Left ventricle myocardium superior (tissue), 1 donor: ENCODE results near the gene PSMB2. TPM values are rescaled to one million over a fixed set of nuclear protein-coding genes. Genes with fewer than 3 reads are reported as not detected.
"Not testable (repeated sequence)": the region's sequence is repeated elsewhere in the genome, so short reads cannot be mapped to it uniquely, and the experiment has no call there.

Experiments used
- ATAC-seq: fragments of 200-7000 bp; cut with Tn5 transposase; one replicate; pipeline ENCODE4 v1.9.1; 2020; ENCODE audit warnings: mild to moderate bottlenecking, moderate library complexity
- DNase-seq: peaks from one replicate; pipeline ENCODE4 v3.0.0-alpha.2; 2020
- intact Hi-C: fragments of 100-400 bp; cut with micrococcal nuclease; formaldehyde crosslinking; loops from one replicate; pipeline ENCODE4 v1.11.0; 2022
- total RNA-seq: library from RNA; stranded (reverse); fragmentation: NEBNext Ultra II Directional; extraction: Animal tissue kit (Norgen Biotek cat#: 25700); gene quantifications from one replicate; pipeline ENCODE4 v1.2.1, GENCODE V29; 2021
- donor health status: DM: no; HTN: yes; CAD: no; lungs with severe emphysema.

The PSMB2 gene
- total RNA-seq, 1 donor from 2014 or later, result 37.7 TPM

GRCh38 chr1:35599411-35599810 is 41.9 kb downstream of the PSMB2 start:
- intact Hi-C loops, result no loop called here
- ATAC-seq, result no peak
- no peak for DNase-seq

GRCh38 chr1:35598895-35599294 is 42.4 kb downstream of the PSMB2 start:
- no peak for ATAC-seq
- intact Hi-C loops, result no loop called here
- no peak for DNase-seq

- intact Hi-C loops, result no loop called here
- DNase-seq (no peak), ATAC-seq (no peak)
Observed at GRCh38 chr1:35597870-35598269, 43.5 kb downstream of the PSMB2 start.

- DNase-seq (no peak), ATAC-seq (no peak)
- intact Hi-C loops, result no loop called here
Observed at GRCh38 chr1:35595684-35596083, 45.6 kb downstream of the PSMB2 start.

GRCh38 chr1:35594005-35594760 is 47.1 kb downstream of the PSMB2 start:
- ATAC-seq, result no peak
- DNase-seq, result no peak
- intact Hi-C loops, result no loop called here

GRCh38 chr1:35592991-35593769 is 48.1 kb downstream of the PSMB2 start:
- intact Hi-C loops, result no loop called here
- ATAC-seq (no peak), DNase-seq (no peak)

GRCh38 chr1:35591211-35591610 is 50.1 kb downstream of the PSMB2 start:
- intact Hi-C loops, result no loop called here
- DNase-seq, result no peak
- ATAC-seq, result no peak

GRCh38 chr1:35590476-35591040 is 50.8 kb downstream of the PSMB2 start:
- DNase-seq (no peak), ATAC-seq (no peak)
- intact Hi-C loops, result no loop called here

GRCh38 chr1:35589516-35590427 is 51.6 kb downstream of the PSMB2 start:
- ATAC-seq, result no peak
- intact Hi-C loops, result no loop called here
- no peak for DNase-seq

GRCh38 chr1:35588197-35588910 is 53.0 kb downstream of the PSMB2 start:
- intact Hi-C loops, result no loop called here
- DNase-seq (no peak), ATAC-seq (no peak)

GRCh38 chr1:35587736-35588135 is 53.6 kb downstream of the PSMB2 start:
- ATAC-seq (no peak), DNase-seq (no peak)
- intact Hi-C loops, result no loop called here

- no peak for ATAC-seq
- intact Hi-C loops, result no loop called here
- no peak for DNase-seq
Observed at GRCh38 chr1:35586808-35587207, 54.5 kb downstream of the PSMB2 start.

GRCh38 chr1:35585805-35586204 is 55.5 kb downstream of the PSMB2 start:
- intact Hi-C loops, ATAC-seq, DNase-seq: not testable (repeated sequence)

- intact Hi-C loops, result no loop called here
- DNase-seq (no peak), ATAC-seq (no peak)
Observed at GRCh38 chr1:35585281-35585680, 56.0 kb downstream of the PSMB2 start.

GRCh38 chr1:35581621-35582020 is 59.7 kb downstream of the PSMB2 start:
- DNase-seq, ATAC-seq, intact Hi-C loops: not testable (repeated sequence)

- DNase-seq (no peak), ATAC-seq (no peak)
- intact Hi-C loops, result no loop called here
Observed at GRCh38 chr1:35580949-35581388, 60.4 kb downstream of the PSMB2 start.

GRCh38 chr1:35577071-35577998 is 64.0 kb downstream of the PSMB2 start:
- peak; percentile 60 for DNase-seq
- peak; percentile 68 for ATAC-seq
- intact Hi-C loops, result loop anchor here (10.0 kb wide), 1 partner anchor 147 kb away; no protein-coding TSS in a partner anchor

- DNase-seq, ATAC-seq: not testable (repeated sequence)
- intact Hi-C loops, result loop anchor here (10.0 kb wide), 1 partner anchor 148 kb away; no protein-coding TSS in a partner anchor
Observed at GRCh38 chr1:35576766-35577070, 64.6 kb downstream of the PSMB2 start.
